K562 (cell line): ENCODE data around the gene DHDH. TPM values are rescaled to one million over a fixed set of nuclear protein-coding genes. Genes with fewer than 3 reads are reported as not detected.

Experiments used
- ARID3B ChIP-seq: fragments of 250-450 bp; sonication (Bioruptor Pico); IDR thresholded peaks from 2 replicates; pipeline ENCODE4 v1.4.0; 2020; ENCODE audit warnings: borderline replicate concordance
- CHCHD3 ChIP-seq: fragments of 250-450 bp; sonication (Bioruptor Pico); IDR thresholded peaks from 2 replicates; pipeline ENCODE4 v2.1.2; 2022; ENCODE audit warnings: mild to moderate bottlenecking
- PYGO2 ChIP-seq: fragments of 450-650 bp; IDR thresholded peaks from 2 replicates; pipeline ENCODE4 v1.6.1; 2016; ENCODE audit warnings: mild to moderate bottlenecking, missing genetic modification characterization, moderate library complexity, missing compliant biosample characterization
- RBFOX2 ChIP-seq: fragments of 200-400 bp; formaldehyde crosslinking; IDR thresholded peaks from 2 replicates; pipeline ENCODE4 v1.6.1; 2017; ENCODE audit warnings: low read depth, mild to moderate bottlenecking, low read length, moderate library complexity
- RBM22 ChIP-seq: fragments of 200-400 bp; formaldehyde crosslinking; IDR thresholded peaks from 2 replicates; pipeline ENCODE4 v1.6.1; 2018; ENCODE audit warnings: low read length, low read depth; ENCODE audit not compliant: poor library complexity, severe bottlenecking
- TOE1 ChIP-seq, 2 experiments: fragments of 450-650 bp in 1 of 2; sonication (generic) in 1 of 2; formaldehyde crosslinking in 1 of 2; IDR thresholded peaks; 2 replicates each; pipeline versions ENCODE4 v1.7.1 to v1.8.0; 2016 to 2022; ENCODE audit warnings: borderline replicate concordance in 2 of 2, mild to moderate bottlenecking in 2 of 2, antibody characterized with exemption in 1 of 2, inconsistent platforms in 1 of 2, low read depth in 1 of 2, missing genetic modification reagents in 1 of 2, moderate library complexity in 1 of 2
- ZNF212 ChIP-seq: fragments of 450-650 bp; formaldehyde crosslinking; IDR thresholded peaks from 2 replicates; pipeline ENCODE4 v1.4.0; 2020; ENCODE audit warnings: mild to moderate bottlenecking
- ZNF384 ChIP-seq: IDR thresholded peaks from 2 replicates; pipeline ENCODE4 v1.6.1; 2012; ENCODE audit warnings: low read depth, low read length, improper control_type of control experiment
- ZNF644 ChIP-seq: fragments of 200-800 bp; sonication (Bioruptor generic); IDR thresholded peaks from 2 replicates; pipeline ENCODE4 v1.6.1; 2016; ENCODE audit warnings: low read depth, missing genetic modification characterization, missing compliant biosample characterization
- ZNF695 ChIP-seq: fragments of 450-650 bp; formaldehyde crosslinking; IDR thresholded peaks from 2 replicates; pipeline ENCODE4 v1.4.0; 2020; ENCODE audit warnings: mild to moderate bottlenecking, moderate library complexity
- polyA plus RNA-seq, 8 experiments: library from polyadenylated mRNA; depleted of rRNA in 4 of 8; stranded (reverse) in 5 of 8; unstranded in 3 of 8; fragments of >200 nt; fragmentation: Nextera tagmentation in 2 of 8; fragmentation: Illumina TruSeq in 1 of 8; extraction: Ambion mirVana in 2 of 8; extraction: Trizol in 1 of 8; gene quantifications; 2 replicates each; pipeline versions ENCODE4 v1.2.1 to v1.2.3, GENCODE V29; 2011 to 2014; ENCODE audit warnings: inconsistent platforms in 1 of 8, missing spikeins in 1 of 8
- total RNA-seq, 7 experiments: library from RNA; depleted of rRNA in 6 of 7; stranded (reverse); fragments of >200 nt in 6 of 7; fragmentation: Illumina TruSeq in 2 of 7; extraction: Trizol in 2 of 7; gene quantifications; 2 replicates each; pipeline versions ENCODE4 v1.2.1 to v1.2.3, GENCODE V29; 2011 to 2021; ENCODE audit warnings: low replicate concordance in 1 of 7

The DHDH gene
- total and polyA plus RNA-seq, 9 of the 15 experiments (the other 6 are each of a cell fraction or from before 2014, with no cell fraction given) = 0.37 to 1.9 (median 0.87) TPM

- TF ChIP-seq ARID3B (CRISPR knock-in tag) (no peak), CHCHD3 (CRISPR knock-in tag) (no peak), PYGO2 (tag) (no peak), ZNF384 (0 out of 2 replicates have a peak, but pooled peaks have one; percentile 12), ZNF212 (CRISPR knock-in tag) (no peak), TOE1 (IDR thresholded peaks at IDR 0.05; ENCODE audit: borderline replicate concordance) (no peak), TOE1 (CRISPR knock-in tag; IDR thresholded peaks at IDR 0.05; ENCODE audit: borderline replicate concordance, low read depth) (no peak), ZNF644 (no peak), ZNF695 (CRISPR knock-in tag) (no peak), RBFOX2 (peak; percentile 81), RBM22 (peak; percentile 95)
- TF ChIP-seq, all 486 proteins: peak for 11
Measured at GRCh38 chr19:48969276-48970138, 36.0 kb downstream of the DHDH start (continued).
